Femur (tissue), 1 donor: ENCODE data around the gene C16orf89.
A peak's percentile ranks its signal among the peaks of the same experiment; 100 is the strongest.
"Not testable (repeated sequence)": the region's sequence is repeated elsewhere in the genome, so short reads cannot be mapped to it uniquely, and the experiment has no call there.

ENCODE experiments used
- DNase-seq: peaks from one replicate; pipeline ENCODE4 v3.0.0-alpha.2; 2017

Gene C16orf89, protein sequence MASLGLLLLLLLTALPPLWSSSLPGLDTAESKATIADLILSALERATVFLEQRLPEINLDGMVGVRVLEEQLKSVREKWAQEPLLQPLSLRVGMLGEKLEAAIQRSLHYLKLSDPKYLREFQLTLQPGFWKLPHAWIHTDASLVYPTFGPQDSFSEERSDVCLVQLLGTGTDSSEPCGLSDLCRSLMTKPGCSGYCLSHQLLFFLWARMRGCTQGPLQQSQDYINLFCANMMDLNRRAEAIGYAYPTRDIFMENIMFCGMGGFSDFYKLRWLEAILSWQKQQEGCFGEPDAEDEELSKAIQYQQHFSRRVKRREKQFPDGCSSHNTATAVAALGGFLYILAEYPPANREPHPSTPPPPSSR

DNA sequence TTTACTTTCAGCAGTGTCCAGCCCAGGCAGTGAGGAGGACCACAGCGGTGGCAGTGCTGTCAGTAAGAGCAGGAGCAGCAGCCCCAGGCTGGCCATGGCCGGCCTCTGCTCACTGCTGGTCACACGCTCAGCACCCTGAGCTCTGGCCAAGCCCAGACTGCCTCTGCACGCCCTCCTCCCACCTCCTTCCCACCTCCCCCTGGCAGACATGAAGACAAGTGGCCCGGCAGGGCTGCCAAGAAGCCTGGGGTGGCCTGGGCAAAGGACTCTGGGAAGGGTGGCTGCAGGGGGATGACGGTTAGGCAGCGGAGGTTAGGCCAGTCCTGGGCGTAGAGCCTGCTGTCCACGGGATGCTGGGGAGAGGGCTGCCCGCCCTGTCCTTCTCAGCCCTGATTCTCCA is at the start of gene C16orf89:
Gene C16orf89 (minus strand): TSS at position 144 of the 400 bp plus-strand sequence. CDS start 48 bp downstream, at position 96.
- no peak for DNase-seq

DNA sequence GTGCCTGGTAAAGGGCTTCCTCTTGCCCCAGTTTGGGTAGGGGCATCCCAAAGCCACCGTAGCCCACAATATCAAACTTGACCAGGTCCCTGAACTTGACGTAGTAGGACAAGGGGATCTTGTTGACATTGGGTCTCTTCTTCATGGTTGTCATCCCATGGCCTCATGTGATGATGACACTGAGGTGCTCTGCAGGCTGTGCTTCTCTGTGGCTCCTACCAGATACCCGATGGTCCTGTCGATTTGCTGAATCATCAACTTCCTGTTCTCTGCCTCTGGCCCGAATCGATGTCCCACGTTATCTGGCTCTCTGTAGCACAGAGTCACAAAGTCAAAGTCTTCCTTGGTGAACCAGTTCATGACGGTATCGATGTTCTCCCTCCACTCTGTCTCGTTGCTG is 45.2 kb upstream of the C16orf89 start:
- not testable (repeated sequence) for DNase-seq

DNA sequence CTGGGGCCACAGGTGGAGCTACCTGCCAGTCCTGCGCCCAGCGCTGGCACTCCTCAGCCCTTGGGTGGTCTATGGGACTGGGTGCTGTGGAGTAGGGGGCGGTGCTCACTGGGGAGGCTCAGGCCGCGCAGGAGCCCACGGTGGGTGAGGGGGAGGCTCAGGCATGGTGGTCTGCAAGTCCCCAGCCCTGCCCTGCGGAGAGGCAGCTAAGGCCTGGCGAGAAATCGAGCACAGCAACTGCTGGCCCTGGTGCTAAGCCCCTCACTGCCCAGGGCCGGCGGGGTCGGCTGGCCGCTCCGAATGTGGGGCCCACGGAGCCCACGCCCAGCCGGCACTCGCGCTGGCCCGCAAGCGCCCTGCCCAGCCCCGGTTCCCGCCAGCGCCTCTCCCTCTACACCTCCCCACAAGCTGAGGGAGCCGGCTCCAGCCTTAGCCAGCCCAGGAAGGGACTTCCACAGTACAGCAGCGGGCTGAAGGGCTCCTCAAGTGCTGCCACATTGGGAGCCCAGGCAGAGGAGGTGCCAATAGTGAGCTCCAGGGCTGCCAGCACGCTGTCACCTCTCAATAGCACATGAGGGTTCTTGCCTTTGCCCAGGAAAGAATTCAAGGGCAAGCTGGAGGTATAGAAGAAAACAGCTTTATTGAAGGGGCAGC is 42.9 kb upstream of the C16orf89 start:
- no peak for DNase-seq

DNA sequence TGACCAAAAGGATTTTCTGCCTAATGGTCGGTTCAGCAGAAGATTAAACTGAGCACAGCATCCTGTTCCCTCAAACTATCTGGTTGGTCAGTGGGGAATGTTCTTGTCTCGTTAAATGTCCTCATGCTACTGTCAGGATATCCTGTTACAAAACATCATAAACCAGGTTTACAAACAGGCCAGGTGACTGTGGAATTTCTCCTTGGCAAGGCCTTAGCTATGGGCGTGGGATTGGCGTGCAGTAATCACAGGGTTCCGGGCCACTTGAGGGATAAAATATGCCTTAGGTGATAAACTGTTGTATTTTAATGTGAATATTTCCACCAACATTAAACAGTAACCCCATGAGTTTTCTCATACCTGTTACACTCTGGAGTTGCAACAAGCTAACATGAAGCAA is 39.3 kb upstream of the C16orf89 start:
- DNase-seq: not testable (repeated sequence)

DNA sequence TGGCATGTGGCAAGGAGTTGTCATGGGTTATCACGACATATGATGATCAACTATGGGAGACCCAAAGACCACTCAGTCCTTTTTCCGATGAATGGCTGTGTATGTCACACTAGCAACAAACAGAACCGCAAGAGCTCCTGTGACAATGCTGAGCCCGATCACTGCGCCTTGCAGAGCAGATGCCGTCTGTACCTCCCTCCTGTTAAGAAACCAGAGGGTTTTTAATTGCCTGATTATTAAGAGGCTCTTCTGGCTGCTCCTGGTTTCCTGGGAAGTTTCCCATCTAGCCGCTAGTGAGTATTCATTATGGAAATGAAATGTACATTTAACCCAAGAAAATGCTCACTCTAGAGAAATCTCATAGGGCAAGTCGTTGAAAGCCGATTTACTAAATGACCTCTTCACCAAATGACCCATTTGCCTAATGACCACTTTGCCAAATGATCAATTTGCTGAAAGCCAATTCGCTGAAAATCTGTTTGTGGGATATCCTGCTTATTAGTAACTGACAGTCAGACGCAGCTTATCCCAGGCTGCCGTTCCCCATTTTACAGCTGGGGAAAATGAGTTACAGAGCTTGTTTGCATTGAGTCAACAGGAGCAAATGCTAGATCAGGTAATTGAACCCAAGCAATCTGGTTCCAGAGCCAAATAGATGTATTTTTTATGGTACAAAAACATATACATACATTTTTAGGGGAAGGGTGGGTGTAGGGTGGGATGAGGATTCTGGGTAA is 37.7 kb upstream of the C16orf89 start:
- DNase-seq: not testable (repeated sequence)

DNA sequence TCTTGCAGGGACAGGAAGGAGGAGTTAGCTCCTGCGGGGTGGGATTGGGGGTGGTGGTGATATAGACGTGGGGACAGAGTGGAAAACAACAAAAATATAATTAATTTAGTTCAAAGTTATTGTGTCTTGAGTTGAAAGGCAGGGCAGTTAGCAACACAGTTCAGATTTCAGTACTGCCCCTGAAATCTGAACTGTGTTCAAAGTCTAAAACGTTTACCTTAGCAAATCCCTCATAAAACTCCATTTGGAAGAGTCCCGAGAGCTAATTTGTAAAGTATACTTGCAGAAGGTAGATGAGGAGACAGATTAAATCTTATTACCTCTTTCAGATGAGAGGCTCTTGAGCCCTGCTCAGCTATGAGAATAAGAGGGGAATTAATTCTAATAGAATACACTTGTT is 33.4 kb upstream of the C16orf89 start:
- not testable (repeated sequence) for DNase-seq

DNA sequence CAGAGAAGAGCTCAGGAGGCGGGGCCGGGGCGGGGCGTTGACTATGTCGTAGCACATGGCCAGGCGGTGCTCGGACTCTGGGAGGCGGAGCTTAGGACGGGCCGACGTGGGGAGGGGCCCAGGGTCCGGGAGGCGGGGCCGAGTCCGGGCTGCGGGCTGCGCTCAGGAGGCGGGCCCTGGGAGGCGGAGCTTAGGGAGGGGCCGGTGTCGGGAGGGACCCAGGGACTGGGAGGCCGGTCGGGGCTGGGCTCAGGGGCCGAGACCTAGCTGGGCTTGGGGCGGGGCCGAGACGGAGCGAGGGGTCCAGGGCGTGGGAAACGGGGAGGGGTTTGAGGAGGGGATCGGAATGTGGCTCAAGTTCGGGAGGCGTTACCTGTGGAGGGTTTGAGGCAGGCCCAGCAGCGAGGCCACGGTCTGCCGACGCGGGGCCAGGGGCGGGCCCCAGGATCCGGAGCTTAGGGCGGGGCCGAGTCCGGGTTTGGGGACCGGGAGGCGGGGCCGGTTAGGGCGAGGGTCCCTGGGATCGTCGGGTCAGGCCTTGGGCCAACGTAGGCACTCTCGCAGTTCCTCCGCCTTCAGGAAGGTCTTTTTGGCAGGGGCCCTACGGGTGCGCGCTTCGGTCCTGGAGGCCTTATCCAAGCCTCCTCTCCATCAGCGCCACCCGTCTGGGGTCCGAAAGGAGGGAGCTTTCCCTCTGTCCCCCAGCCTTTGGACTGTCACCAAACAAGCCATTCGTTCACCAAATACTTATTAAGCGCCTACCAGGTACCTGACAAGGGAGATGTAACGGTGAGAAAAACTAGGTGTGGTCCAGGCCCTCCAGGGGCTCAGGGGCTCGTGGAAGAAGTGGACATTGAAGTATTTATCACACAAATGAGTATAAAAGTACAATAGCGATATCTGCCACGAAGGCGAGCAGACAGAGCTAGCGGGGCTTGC is 32.7 kb upstream of the C16orf89 start:
- peak; percentile 88 for DNase-seq

DNA sequence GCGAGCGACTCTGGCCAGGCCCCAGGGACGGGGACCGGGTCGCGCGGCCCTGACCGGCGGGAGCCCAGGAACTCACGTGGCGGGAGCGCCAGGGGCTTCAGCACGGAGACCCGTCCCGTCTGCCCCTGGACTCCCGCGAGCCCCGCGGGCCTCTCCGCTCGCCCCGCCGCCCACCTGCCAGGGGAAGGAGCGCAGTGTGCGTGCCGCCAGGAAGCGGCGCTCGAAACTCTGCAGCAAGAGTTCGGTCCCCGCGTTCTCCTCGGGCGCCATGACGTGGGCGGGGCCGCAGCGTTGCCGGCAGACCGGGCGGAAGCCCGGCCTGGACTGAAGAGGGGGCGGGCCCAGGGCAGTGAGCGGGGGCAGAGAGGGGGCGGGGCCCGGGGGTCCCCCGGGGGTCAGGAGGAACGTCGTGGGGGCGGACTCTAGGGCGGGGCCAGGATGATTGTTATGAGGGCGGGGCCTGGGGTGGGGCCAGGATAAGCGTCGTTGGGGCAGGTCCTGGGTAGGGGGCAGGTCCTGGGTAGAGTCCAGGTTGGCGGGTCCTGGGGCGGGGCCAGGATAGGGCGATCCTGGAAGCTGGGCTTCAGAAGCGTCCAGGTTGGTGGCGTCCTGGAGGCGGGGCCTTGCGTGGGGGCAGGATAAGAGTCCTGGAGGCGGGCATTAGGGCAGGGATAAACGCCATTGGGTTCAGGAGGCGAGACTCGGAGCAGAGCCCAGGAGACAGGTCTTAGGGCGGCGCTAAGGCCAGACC is 31.9 kb upstream of the C16orf89 start, which contains the start of gene EEF2KMT:
Gene EEF2KMT (minus strand): TSS at position 326 of the 751 bp plus-strand sequence. CDS start 56 bp downstream, at position 270.
- DNase-seq: peak; percentile 99

DNA sequence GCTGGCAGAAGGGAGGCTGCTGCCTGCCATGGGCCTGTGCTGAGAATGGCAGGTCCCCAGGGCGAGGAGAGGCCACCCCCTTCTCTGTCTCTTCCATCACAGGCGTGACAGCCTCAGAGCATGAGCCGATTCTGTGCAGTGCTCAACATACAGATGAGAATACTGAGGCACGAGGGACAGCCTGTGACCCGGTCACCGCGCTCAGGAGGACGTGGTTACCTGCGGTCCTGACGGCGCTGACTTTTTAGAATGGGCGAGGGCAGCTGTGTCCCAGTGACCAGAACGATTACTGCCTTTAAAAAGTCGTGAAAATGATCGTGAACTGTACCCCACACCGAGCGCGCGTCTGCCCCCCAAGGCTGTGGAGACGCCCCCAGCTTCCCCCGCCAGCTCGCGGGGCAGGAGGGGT is 31.3 kb upstream of the C16orf89 start:
- peak; percentile 62 for DNase-seq

DNA sequence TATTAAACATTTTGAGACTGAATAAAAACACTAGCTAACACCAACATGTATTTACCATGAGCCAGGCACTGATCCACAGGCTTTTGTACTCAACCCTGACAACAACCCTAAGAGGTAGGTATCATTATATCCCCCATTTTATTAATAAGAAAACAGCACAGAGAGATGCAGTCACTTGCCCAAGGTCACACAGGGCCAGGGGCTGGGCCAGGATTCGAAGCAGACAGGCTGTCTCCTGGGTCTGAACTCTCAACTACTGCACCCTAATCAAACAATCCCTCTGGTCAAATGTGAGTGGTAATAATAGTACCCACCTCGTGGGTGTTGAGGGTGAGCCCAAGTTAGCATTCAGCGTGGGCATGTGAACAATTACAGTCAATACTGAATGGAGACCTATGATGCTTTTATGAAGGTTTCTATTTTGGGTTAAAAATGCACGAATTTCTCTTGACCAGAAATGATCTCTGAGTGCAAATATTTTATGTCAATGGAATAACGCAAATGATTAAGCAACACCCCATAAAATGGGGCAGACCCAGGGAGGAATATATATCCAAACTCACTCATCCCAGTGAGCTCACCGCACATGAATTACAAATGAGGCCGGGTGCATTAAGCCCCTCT is 30.8 kb upstream of the C16orf89 start:
- not testable (repeated sequence) for DNase-seq

DNA sequence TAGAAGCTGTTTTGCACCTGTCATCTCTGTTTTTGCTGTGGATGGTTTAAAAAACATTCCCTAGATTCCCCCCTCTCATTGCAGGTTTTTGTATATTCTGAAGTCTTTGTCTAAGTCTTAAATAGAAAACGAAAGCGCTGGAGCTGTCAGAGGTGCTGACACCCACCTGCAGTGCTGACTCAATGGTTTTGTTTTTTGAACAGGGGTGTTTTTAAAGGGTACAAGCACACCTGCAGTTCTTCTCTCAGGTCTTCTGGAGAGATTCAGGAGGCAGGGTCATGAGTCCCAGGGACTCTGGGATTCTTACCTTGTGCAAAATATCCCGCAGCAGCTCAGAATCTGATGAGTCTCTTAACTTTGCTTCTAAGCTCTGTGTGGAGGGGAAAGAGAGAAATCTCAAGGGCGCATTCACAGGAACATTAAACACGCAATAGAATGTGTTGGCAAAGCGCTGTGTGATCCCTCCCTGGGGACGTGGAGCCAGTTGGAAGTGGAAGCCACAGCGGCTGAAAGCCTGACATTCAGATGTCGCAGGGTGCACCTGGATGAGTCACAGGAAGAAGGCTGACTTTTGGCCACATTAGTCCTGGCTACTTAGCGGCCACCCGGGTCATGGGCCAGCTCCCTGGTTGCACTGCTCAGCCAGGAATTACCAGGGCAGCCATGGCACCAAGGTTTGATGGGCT is 29.5 kb upstream of the C16orf89 start:
- DNase-seq: not testable (repeated sequence)

DNA sequence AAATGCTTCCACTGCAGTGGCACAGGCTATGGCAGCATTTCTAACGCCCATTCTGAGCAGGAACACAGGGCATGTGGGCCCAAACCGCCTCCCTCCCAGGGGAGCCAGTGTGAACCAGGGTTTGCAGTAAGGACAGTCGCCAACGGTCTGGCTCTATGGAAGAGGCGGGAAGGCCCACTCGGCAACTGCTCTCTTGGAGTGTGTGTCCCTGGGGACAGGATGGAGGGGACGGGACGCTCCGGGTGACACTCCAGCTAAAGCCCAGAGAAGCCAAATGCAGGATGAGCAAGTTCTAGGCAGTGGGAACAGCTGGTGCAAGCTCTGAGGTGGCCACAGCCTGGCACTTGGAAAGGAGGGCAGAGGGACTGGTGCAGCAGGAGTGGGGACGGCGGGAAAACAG is 28.0 kb upstream of the C16orf89 start:
- DNase-seq: not testable (repeated sequence)

DNA sequence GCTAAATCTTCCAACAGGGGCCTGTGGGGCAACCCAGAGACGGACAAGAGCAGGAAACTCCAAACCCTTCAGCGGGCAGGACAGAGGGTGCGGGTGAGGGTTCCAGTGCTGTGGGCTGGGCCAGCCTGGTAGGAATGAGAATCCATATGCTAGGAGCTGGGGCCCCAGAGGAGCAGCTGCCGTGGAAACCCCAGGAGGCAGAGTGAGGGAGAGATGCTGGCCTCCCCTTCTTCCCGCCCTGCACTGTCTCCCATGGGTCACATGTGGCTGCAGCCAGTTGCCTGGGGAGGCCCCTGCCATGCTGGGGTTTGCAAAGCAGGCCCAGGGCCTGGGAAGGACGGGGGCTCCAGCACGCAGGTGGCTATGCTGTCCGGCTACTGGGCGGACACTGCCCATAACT is 27.3 kb upstream of the C16orf89 start:
- DNase-seq: not testable (repeated sequence)

DNA sequence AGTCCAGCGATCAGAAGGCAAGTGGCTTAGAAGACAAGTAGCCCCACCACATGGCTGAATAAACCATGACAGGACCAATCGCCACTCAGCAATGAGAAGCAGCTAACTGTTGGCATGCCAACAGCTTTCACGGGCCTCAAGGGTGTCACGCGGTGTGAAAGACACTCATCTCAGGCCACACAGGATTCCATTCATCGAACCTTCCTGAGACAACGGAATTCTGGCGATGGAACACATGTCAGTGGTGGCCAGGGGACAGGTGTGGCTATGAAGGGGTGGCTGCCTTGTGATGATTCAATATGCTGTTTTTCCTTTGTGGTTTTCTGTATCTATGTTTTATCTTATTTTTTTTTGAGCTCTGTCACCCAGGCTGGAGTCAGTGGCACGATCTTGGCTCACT is 24.8 kb upstream of the C16orf89 start:
- not testable (repeated sequence) for DNase-seq

DNA sequence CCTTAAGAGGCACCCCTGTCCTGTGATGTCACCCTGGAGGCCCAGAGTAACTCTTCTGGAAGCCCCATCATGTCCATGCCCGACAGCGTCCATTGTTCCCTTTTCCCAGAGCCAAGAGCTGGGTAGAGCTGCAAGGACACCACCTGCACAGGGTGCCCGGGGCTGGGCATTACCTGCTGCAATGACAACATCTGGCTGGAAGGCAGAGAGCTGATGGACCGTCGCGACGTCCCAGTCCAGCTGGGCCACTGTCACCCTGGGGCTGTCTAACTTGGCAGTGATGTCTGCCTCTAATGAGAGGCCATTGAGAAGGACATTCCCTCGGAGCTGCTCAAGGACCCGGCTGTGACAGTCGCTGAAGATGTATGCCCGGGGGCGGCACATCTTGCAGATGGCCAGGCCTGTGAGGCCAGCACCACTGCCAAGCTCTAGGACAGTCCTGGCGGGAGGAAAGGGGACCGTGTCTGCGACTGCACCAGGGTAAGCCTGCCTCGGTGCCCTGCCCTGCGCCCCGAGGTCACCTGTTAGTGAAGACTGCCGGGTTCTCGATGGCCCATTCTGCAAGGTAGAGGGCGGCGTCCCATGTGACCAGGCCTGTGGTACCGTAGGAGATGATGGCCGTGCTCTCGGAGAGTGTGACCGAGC is 24.3 kb upstream of the C16orf89 start:
- not testable (repeated sequence) for DNase-seq

DNA sequence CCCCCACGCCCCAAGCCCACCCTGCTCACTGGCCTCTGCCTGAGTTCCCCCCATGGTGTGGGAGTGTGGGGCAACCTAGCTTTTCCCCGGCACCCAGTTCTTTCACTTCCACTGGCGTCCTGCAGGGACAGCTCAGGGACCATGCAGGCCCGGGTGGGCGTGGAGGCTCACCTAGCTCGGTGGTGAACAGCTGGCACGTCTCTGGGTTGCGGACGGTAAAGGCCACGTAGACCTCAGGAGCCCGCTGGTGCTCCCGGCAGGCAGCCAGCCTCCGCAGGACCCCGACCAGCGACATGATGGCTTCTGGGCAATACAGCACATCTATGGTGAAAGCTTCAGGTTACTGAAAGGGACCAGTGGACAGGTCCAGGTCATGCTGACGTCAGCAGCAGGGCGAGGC is 23.2 kb upstream of the C16orf89 start:
- not testable (repeated sequence) for DNase-seq

DNA sequence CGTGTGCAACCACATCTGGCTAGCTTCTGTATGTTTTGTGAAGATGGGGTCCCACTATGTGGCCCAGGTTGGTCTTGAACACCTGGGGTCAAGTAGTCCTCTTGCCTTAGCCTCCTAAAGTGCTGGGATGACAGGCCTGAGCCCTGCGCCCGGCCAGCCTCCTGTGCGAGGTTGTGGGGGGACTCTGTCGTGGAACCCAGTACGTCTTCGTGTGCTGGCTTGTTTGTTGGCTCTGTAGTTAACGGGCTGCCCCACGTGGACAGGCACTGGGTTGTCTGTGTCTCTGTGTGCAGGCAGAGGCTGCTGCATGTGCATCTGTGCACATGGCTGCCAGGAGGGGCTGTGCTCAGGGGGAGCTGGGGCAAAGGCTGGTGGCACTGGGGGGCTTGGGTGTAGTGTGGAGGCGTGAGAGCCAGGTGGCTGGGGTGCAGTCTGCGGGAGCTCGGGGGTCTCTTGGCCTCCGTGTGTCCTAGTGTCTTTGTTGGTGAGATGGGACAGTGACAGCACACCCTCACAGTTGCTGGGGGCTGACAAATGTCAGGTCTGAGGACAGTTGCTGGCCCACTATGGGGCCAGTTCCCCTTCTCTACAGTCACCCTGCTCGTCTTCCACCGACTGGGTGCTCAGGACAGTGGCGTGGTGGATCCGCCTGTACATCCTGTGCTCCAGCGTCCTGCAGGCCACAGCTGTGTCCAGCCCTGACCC is 22.5 kb upstream of the C16orf89 start:
- DNase-seq: not testable (repeated sequence)

DNA sequence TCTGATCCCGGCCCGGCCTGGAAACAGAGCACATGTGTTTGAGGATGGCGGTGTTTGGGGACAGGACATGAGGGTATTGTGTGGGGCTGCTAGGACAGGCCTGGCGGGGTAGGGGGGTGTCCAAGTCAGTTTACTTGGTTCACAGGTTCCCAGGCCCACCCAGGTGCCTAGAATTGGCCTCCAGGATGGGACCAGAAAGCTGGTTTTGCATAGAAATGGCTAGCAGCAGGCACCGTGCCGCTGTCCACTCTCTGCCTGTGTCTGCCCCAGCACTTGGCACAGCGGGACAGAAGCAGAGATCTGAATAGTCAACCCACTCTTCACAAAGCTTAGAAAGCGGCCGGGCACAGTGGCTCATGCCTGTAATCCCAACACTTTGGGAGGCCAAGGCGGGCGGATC is 20.0 kb upstream of the C16orf89 start:
- not testable (repeated sequence) for DNase-seq

DNA sequence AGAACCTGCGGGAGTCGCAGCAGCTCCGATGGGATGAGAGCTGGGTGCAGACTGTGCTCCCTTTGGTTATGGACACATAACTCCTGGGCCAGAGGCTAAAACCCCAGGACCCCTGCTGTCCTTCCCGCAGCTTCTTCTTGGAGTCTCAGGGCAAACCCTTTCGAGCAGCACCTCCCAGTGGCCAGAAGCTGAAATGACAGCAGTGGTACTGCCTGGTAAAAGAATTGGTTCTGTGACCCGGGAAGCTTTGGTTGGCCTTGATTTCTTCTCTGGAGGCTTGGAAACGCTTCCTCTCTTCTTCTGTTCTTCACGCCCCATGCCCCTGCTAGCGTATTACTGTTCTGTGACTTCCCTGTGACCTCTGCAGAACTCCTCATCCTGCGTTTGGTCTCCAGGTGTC is 19.0 kb upstream of the C16orf89 start:
- not testable (repeated sequence) for DNase-seq
